A673 (cell line): ENCODE data around the gene DNAH14. TPM values are rescaled to one million over a fixed set of nuclear protein-coding genes. Genes with fewer than 3 reads are reported as not detected.

Experiments
- BruUV-seq: library from RNA; stranded (reverse); fragments of 400-500 nt; replicated peaks from 2 replicates; lab custom pipeline; 2021; lab: Mats Ljungman, UMichigan
- CTCF ChIA-PET: fragments of 300-600 bp; sonication (Branson Sonifier 250); formaldehyde crosslinking; loops from one replicate; lab custom pipeline; 2022; ENCODE audit warnings: antibody characterized with exemption; lab: Charles Lee
- POLR2A ChIA-PET: fragments of 300-600 bp; sonication (Branson Sonifier 250); formaldehyde crosslinking; loops from one replicate; lab custom pipeline; 2022; ENCODE audit warnings: antibody characterized with exemption; ENCODE audit not compliant: low non-redundant PET; lab: Charles Lee
- DNase-seq: peaks from one replicate; pipeline ENCODE4 v3.0.0-alpha.2; 2015; ENCODE audit warnings: low spot score
- H3K27ac ChIP-seq: fragments of 200-600 bp; sonication (generic); 2 replicates; pipeline ENCODE4 v1.5.1; 2016; ENCODE audit warnings: mixed run types, low read depth, mild to moderate bottlenecking, mixed read lengths, antibody characterized with exemption, low read length; ENCODE audit not compliant: poor library complexity, severe bottlenecking
- H3K27me3 ChIP-seq: fragments of 200-600 bp; sonication (generic); replicated peaks from 2 replicates; pipeline ENCODE4 v1.6.1; 2017; ENCODE audit warnings: mixed run types, low read depth, mild to moderate bottlenecking, mixed read lengths, antibody characterized with exemption, low read length; ENCODE audit not compliant: insufficient read depth, poor library complexity
- H3K36me3 ChIP-seq: fragments of 200-600 bp; sonication (generic); 2 replicates; pipeline ENCODE4 v1.6.1; 2016; ENCODE audit warnings: mixed run types, mild to moderate bottlenecking, mixed read lengths, antibody characterized with exemption, low read length; ENCODE audit not compliant: insufficient read depth, poor library complexity, severe bottlenecking
- H3K4me1 ChIP-seq: fragments of 200-600 bp; sonication (generic); 2 replicates; pipeline ENCODE4 v1.6.1; 2017; ENCODE audit warnings: mixed run types, mild to moderate bottlenecking, mixed read lengths, antibody characterized with exemption, low read length; ENCODE audit not compliant: insufficient read depth, poor library complexity, severe bottlenecking
- H3K4me3 ChIP-seq: fragments of 200-600 bp; sonication (generic); 2 replicates; pipeline ENCODE4 v1.5.1; 2016; ENCODE audit warnings: low read depth, mixed run types, mild to moderate bottlenecking, mixed read lengths, low read length; ENCODE audit not compliant: poor library complexity, severe bottlenecking
- H3K9me3 ChIP-seq: fragments of 200-600 bp; sonication (generic); 2 replicates; pipeline ENCODE4 v1.6.1; 2016; ENCODE audit warnings: mixed run types, low read depth, mild to moderate bottlenecking, mixed read lengths, antibody characterized with exemption, low read length; ENCODE audit not compliant: poor library complexity, severe bottlenecking
- EZH2 ChIP-seq: fragments of 200-600 bp; sonication (generic); IDR thresholded peaks from 2 replicates; pipeline ENCODE4 v1.6.1; 2017; ENCODE audit warnings: borderline replicate concordance, low read depth, mild to moderate bottlenecking, mixed read lengths, antibody characterized with exemption, low read length; ENCODE audit not compliant: poor library complexity, severe bottlenecking
- intact Hi-C: fragments of 100-400 bp; cut with micrococcal nuclease; formaldehyde crosslinking; loops from one replicate; pipeline ENCODE4 v1.10.0; 2022; ENCODE audit not compliant: unreplicated experiment
- total RNA-seq: library from RNA; stranded (reverse); gene quantifications from 2 replicates; pipeline ENCODE4 v1.2.3, GENCODE V29; 2021
- TF ChIP-seq, protein P1 (sequence below): fragments of 300-800, 200-600 bp; sonication (generic); conservative IDR thresholded peaks from 2 replicates; pipeline ENCODE4 v1.5.1; 2017; ENCODE audit warnings: low read depth, mild to moderate bottlenecking, antibody characterized with exemption, low read length, moderate library complexity, mixed read lengths

The DNAH14 gene
- total RNA-seq, 1 experiment from 2014 or later: 9.9 TPM

DNA sequence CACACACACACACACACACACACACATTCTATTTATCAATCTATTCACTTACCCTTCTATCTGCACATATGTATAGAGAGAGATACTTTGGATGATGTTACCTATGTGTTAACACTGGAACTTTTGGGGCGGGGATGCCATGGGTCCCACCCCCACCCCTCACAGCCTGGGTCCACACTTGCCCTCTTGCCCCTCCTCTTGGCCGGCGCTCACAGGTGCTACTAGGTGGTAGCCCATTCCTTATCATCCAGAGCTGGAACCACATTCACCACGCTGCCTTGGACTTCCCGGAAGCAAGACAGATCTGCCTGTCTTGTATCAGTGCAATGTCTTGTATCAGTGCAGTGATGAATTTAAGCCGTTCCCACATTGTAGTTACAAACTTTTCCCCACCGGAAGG is 413.2 kb downstream of the DNAH14 start:
- Histone ChIP-seq H3K4me3 (no peak overlapping the region), H3K36me3 (no peaks in the 10 kb centered on the region), H3K27ac (no peak overlapping the region), H3K4me1 (peaks cover 18% of the 10 kb centered on the region), H3K27me3 (no peaks in the 10 kb centered on the region), H3K9me3 (no peaks in the 10 kb centered on the region)
- CTCF ChIA-PET: interaction anchor here (0.5 kb wide), 1 partner anchor 98 kb away, joined by 7 read pairs; no protein-coding TSS in a partner anchor
- no TSS peak for BruUV-seq
- TF ChIP-seq, protein P1, sequence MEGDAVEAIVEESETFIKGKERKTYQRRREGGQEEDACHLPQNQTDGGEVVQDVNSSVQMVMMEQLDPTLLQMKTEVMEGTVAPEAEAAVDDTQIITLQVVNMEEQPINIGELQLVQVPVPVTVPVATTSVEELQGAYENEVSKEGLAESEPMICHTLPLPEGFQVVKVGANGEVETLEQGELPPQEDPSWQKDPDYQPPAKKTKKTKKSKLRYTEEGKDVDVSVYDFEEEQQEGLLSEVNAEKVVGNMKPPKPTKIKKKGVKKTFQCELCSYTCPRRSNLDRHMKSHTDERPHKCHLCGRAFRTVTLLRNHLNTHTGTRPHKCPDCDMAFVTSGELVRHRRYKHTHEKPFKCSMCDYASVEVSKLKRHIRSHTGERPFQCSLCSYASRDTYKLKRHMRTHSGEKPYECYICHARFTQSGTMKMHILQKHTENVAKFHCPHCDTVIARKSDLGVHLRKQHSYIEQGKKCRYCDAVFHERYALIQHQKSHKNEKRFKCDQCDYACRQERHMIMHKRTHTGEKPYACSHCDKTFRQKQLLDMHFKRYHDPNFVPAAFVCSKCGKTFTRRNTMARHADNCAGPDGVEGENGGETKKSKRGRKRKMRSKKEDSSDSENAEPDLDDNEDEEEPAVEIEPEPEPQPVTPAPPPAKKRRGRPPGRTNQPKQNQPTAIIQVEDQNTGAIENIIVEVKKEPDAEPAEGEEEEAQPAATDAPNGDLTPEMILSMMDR: no peak
- no peak for TF ChIP-seq EZH2
- intact Hi-C loops: no loop called here
- POLR2A ChIA-PET: no interaction called here
- no peak for DNase-seq

DNA sequence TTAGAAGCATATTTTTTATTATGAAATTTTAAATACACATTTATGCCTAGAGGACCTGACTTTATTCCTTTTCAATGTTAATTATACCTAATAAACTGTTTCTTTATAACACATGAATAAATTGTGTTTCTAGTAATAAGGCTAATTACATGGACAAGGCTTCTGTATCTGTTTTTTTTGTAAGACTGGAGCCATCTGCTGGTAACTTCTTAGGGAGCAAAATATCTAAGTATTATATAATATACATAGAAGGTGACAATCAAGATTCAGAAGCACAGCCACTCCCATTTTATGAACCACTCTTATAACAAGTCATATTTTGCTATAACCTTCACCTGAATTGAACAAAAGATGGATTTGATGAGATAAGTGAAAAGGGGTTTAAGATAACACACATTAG is 414.1 kb downstream of the DNAH14 start:
- H3K27me3 ChIP-seq: no peaks in the 10 kb centered on the region
- no TSS peak for BruUV-seq
- H3K9me3 ChIP-seq: peaks cover 7% of the 10 kb centered on the region
- intact Hi-C loops: no loop called here
- no peak overlapping the region for H3K27ac ChIP-seq
- no peak for TF ChIP-seq EZH2
- TF ChIP-seq, protein P1: peak; percentile 70
- DNase-seq: peak; percentile 54
- ChIA-PET POLR2A (no interaction called here), CTCF (interaction anchor here (0.5 kb wide), 1 partner anchor 97 kb away, joined by 7 read pairs; no protein-coding TSS in a partner anchor)
- peaks cover 23% of the 10 kb centered on the region for H3K4me1 ChIP-seq
- H3K4me3 ChIP-seq: no peak overlapping the region
- H3K36me3 ChIP-seq: no peaks in the 10 kb centered on the region

DNA sequence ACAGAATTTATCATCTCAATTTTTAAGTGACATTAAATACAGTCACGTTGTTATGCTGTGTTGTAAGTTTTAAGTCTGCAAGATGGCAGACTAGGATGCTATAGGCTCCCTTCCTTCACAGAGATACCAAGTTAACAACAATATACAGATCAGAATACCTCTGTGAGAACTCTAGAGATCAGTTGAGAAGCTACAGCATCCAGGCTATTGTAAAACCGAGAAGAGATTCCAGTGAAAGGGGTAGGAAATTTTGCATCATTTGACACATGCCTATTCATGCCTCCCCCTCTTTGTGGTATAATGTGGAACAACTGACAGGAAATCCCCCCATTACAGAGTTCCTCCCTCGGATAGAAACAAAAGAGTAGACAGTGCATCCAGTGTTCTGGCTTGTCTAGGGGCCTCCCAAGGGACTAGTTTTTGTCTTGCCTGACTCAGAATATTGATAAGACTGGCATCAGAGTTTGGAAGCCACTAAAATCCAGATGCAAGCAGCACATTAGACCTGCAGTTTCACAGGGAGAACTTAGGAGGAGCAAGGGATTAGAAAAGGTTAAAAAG is 417.7 kb downstream of the DNAH14 start:
- CTCF ChIA-PET: interaction anchor here (1.2 kb wide), 1 partner anchor 28 kb away, joined by 4 read pairs; no protein-coding TSS in a partner anchor
- no peak for TF ChIP-seq EZH2
- TF ChIP-seq, protein P1: peak; percentile 24; the same call in 1 of the 2 replicates
- BruUV-seq: no TSS peak
- peaks cover 18% of the 10 kb centered on the region for H3K9me3 ChIP-seq
- peak overlapping the region; percentile 90 for H3K27ac ChIP-seq
- H3K4me1 ChIP-seq: peaks cover 29% of the 10 kb centered on the region
- H3K36me3 ChIP-seq: no peaks in the 10 kb centered on the region
- H3K27me3 ChIP-seq: no peaks in the 10 kb centered on the region
- intact Hi-C loops: no loop called here
- POLR2A ChIA-PET: no interaction called here
- DNase-seq: peak; percentile 99
- peak overlapping the region; percentile 21 for H3K4me3 ChIP-seq
